Progenitor cell of endocrine pancreas (in vitro differentiated cells): Measurements from ENCODE around the gene SHQ1. TPM values are rescaled to one million over a fixed set of nuclear protein-coding genes. Genes with fewer than 3 reads are reported as not detected.

ENCODE experiments used
- DNase-seq: peaks from one replicate; pipeline ENCODE4 v3.0.0; 2021; ENCODE audit warnings: low spot score; ENCODE audit not compliant: unreplicated experiment
- H3K27ac Mint-ChIP-seq: 2 replicates; pipeline ENCODE4 v1.8.0; 2021; ENCODE audit warnings: mild to moderate bottlenecking, moderate library complexity, mixed read lengths
- H3K27me3 Mint-ChIP-seq: 2 replicates; pipeline ENCODE4 v1.8.0; 2021; ENCODE audit warnings: mixed read lengths
- H3K36me3 Mint-ChIP-seq: 2 replicates; pipeline ENCODE4 v1.8.0; 2022; ENCODE audit warnings: mixed read lengths; ENCODE audit not compliant: insufficient read depth
- H3K4me1 Mint-ChIP-seq: 2 replicates; pipeline ENCODE4 v1.8.0; 2021; ENCODE audit warnings: low read depth, mixed read lengths
- H3K4me3 Mint-ChIP-seq: 2 replicates; pipeline ENCODE4 v1.8.0; 2021; ENCODE audit warnings: low read depth, mild to moderate bottlenecking, moderate library complexity, mixed read lengths
- H3K9me3 Mint-ChIP-seq: 2 replicates; pipeline ENCODE4 v1.8.0; 2021; ENCODE audit warnings: low read depth, mixed read lengths
- CTCF ChIP-seq: fragments of 200-600 bp; sonication (generic); IDR thresholded peaks from one replicate; pipeline ENCODE4 v1.5.0; 2021; ENCODE audit warnings: antibody characterized with exemption, mild to moderate bottlenecking; ENCODE audit not compliant: unreplicated experiment
- total RNA-seq: library from RNA; stranded (reverse); gene quantifications from 2 replicates; pipeline ENCODE4 v1.2.1, GENCODE V29; 2021

The SHQ1 gene
- total RNA-seq, 1 donor from 2014 or later, result 19.4 TPM

- Mint-ChIP-seq H3K4me1 (peaks cover 22% of the 10 kb centered on the region), H3K4me3 (no peak overlapping the region), H3K9me3 (no peaks in the 10 kb centered on the region), H3K36me3 (peaks cover 2% of the 10 kb centered on the region), H3K27ac (no peak overlapping the region), H3K27me3 (no peaks in the 10 kb centered on the region)
- no peak for TF ChIP-seq CTCF
- no peak for DNase-seq
Measured at GRCh38 chr3:72763751-72764440, 84.3 kb downstream of the SHQ1 start.

- H3K36me3 Mint-ChIP-seq, result peaks cover 2% of the 10 kb centered on the region
- no peak overlapping the region for H3K4me3 Mint-ChIP-seq
- H3K4me1 Mint-ChIP-seq, result peaks cover 6% of the 10 kb centered on the region
- DNase-seq, result no peak
- no peaks in the 10 kb centered on the region for H3K27me3 Mint-ChIP-seq
- TF ChIP-seq CTCF, result no peak
- H3K9me3 Mint-ChIP-seq, result no peaks in the 10 kb centered on the region
- H3K27ac Mint-ChIP-seq, result no peak overlapping the region
Measured at GRCh38 chr3:72761410-72761809, 86.8 kb downstream of the SHQ1 start.

DNA sequence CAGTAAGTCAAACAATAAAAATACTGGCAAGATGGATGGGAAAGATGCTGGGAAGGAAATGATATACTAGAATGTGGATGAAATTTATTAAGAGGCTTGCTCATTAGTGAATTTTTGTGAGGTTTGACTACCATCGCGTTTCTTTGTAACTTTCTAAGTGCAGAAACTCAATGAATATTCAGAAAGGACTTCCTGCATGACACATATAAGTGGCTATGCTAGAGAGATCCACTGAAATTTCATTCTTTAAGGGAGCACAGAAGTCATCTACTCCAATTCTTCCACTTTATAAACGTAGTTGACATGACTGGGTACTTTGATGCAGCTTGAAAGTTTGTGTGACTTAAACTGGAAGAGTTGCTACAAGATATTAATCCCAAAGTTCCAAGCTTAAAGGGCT is 88.0 kb downstream of the SHQ1 start:
- no peak overlapping the region for H3K27ac Mint-ChIP-seq
- peaks cover 3% of the 10 kb centered on the region for H3K4me1 Mint-ChIP-seq
- no peak for TF ChIP-seq CTCF
- no peaks in the 10 kb centered on the region for H3K27me3 Mint-ChIP-seq
- H3K36me3 Mint-ChIP-seq, result no peaks in the 10 kb centered on the region
- no peak overlapping the region for H3K4me3 Mint-ChIP-seq
- no peaks in the 10 kb centered on the region for H3K9me3 Mint-ChIP-seq
- no peak for DNase-seq

GRCh38 chr3:72756900-72757299 is 91.3 kb downstream of the SHQ1 start:
- H3K4me1 Mint-ChIP-seq, result peaks cover 8% of the 10 kb centered on the region
- no peaks in the 10 kb centered on the region for H3K9me3 Mint-ChIP-seq
- no peak for TF ChIP-seq CTCF
- no peaks in the 10 kb centered on the region for H3K27me3 Mint-ChIP-seq
- DNase-seq, result no peak
- no peak overlapping the region for H3K4me3 Mint-ChIP-seq
- peaks cover 3% of the 10 kb centered on the region for H3K36me3 Mint-ChIP-seq
- H3K27ac Mint-ChIP-seq, result no peak overlapping the region

DNA sequence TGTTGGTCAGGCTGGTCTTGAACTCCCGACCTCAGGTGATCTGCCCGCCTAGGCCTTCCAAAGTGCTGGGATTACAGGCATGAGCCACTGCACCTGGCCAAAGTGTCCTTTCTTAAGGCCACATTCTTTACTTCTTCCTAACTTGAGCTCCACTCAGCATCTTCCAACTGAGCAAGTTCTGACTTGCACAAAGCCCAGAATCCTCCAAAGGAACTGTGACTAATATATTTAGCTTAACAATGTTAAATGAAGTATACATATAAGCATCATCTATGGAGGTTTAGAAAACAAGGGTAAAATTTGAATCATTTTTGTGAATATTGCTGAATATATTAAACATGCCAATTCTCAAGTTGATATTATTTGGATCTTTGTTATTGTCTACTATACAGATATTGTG is 93.7 kb downstream of the SHQ1 start:
- H3K27ac Mint-ChIP-seq, result no peak overlapping the region
- no peaks in the 10 kb centered on the region for H3K9me3 Mint-ChIP-seq
- no peaks in the 10 kb centered on the region for H3K27me3 Mint-ChIP-seq
- peaks cover 9% of the 10 kb centered on the region for H3K4me1 Mint-ChIP-seq
- H3K4me3 Mint-ChIP-seq, result no peak overlapping the region
- H3K36me3 Mint-ChIP-seq, result peaks cover 3% of the 10 kb centered on the region
- DNase-seq, result no peak
- no peak for TF ChIP-seq CTCF
